ENCODE data around the gene MBNL2. TPM values are rescaled to one million over a fixed set of nuclear protein-coding genes. Genes with fewer than 3 reads are reported as not detected.

MBNL2 gene
- total RNA-seq, 1 donor from 2014 or later: 78.3 TPM

DNA sequence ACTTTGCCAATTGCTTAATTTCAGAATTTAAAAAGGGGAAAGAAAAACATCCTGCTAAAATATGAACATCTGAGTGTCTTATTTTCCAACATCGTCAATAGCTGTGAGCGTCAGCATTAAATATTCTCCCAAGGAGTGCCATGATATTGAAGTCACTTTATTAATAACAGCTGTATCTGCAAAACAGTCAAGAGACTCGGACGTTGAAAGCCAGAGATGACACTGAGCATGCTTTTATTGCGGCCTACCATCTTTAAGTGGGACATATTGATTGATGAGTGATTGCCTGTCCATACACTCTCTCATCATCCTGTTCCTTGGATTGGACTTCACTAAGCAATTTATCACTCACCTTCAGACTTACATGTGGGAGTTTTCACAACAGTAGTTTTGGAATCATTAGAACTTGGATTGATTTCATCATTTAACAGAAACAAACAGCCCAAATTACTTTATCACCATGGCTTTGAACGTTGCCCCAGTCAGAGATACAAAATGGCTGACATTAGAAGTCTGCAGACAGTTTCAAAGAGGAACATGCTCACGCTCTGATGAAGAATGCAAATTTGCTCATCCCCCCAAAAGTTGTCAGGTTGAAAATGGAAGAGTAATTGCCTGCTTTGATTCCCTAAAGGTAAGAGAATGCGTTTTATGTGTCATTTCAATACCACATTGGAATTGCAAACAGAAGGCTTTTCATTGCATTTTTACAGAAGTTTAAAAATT, 53.8 kb downstream of the MBNL2 start:
- no peak for DNase-seq

DNA sequence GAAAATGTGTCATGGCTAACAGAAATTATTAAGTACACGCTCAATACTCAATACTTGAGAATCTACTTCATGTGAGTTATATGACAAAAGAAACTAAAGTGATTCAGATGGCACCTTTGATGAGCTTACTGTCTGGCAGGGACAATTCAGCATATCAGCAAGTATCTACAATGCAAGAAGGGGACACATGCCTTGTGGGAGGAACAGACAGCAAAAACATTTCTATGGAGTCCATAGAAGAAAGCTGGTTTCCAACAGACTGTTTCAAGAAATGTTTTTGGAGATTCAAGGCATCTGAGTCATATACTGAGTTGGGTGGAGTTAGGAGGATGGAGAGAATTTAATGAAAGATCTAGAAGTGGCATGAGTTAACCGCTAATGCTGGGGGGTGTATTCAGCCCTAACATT, 54.7 kb downstream of the MBNL2 start:
- DNase-seq: no peak

DNA sequence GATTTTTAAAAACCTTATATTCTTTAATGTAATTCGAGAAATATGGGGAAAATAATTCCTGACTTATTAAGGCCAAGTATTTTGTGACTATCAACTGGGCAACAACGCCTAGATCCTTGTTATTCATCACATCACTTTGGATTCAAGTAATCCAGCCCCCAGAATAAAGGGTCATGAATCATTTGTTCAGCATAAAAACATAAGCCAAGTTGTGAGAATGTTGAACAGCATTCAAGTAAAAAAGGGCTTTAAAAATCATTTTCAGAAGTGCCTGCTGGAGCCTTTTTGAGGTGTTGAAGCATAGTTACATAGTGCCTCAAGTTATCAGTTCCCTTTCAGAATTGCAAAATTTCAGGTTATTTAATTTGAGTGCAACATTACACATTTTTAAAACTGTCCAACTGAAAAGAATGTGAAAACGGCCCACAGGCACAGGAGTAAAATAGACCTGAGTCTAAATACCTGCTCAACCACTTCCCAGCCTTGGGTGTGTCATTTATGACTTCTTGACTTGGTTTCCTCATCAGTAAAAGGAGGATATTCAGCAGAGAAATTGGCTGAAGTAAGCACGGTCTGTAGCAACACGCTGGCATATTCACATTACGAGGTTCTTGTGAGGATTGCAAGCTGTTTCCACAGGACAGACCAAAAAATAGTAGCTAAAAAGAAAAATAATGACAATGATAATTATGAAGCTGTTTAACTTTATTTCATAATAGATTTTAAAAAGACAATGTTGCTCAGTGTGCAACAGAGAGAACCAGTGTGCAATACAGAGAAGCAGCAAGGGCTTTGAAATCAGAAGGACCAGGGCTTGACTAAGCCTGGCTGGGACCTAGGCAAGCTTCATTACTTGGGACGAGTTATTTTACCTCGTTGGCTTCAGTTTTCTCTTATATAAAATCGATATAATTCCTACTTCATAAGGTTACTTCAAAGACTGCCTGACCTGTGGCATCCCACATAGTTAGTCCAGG, 56.6 kb downstream of the MBNL2 start:
- no peak for DNase-seq

DNA sequence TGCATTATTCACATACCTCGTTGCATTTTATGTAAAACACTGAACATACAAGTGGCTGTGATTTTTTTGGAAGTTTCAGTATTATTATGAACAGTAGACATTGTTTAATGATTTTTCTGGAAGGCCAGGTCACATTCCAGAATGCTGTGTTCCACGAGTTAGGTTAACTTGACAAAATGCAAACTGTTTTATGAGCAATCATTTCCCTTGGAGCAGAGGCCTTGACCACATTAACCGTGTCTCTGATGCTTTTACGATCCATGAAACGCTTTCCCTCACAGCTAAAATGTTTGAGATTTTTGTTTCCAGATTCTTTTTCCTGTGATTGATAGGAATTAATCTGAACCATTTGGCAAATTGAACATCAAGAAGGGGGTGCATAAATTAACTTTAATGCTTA, 57.8 kb downstream of the MBNL2 start:
- peak; percentile 67 for DNase-seq

DNA sequence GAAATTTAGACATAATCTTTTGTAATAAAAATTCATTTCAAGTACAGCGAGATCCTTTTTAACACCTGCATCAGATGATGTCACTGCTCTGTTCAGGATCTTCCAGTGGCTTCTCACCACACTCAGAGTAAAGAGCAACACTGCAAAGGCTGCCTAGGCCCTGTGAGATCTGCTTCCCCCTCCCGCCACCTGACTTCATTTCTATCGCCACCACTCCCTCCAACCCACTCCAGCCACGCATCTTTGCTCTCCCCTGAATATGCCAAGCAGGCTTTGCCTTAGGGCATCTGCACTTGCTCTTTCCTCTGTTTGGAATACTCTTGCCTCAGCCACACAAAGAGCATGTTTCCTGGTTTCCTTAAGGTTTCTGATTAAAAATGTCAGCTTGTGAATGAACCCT, 58.3 kb downstream of the MBNL2 start:
- peak; percentile 36 for DNase-seq

DNA sequence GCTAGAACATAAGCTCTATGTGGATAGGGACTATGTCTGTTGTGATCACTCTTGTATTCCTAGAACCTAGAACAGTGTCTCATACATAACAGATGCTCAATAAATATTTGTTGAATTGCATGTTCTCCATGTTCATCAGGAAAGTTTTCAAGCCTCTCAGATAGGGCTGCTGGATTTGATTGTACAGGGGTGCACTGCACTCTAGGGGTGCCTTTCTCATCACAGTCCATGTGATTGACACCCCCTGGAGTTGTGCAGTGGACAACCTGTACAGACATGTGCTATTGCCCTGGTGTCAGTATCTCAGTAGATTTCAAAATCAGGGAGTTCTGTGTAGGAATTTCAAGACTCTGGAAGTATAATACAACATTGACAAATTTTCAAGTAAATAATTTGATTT, 58.9 kb downstream of the MBNL2 start:
- no peak for DNase-seq

DNA sequence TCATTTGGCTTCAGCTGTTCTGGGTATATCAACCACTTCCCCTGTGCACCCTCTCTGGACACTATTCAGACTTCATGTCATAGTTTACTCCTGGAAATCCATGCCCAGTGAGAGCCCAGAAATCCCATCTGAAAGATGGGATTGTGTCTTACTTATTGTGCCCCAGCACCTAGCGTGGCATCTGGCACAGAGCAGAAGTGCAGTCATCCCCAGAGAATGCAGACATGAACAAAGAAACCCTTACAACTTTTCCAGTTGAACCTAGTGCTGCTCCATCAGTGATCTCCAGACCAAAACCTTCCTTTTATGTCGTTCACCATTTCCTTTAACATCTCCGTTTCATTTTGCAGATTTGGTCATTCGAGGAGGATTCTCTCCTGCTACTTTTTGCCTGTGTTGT, 60.6 kb downstream of the MBNL2 start:
- no peak for DNase-seq

DNA sequence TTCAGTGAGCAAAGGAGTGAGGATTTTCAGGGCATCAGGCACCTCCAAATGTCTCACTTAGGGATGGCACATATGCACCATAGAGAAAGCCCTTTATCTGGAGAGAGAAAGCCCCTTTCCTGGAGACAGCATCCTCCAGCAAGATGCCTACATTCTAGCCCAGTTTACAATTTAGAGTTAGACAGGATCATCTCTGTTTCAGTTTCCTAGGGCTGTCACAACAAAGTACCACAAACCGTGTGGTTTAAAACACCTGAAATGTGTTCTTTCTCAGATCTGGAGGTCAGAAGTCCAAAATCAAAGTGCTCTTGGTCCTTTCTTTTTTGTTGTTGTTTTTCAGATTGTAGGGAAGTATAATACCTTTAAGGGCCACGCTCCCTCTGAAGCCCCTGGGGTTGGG, 61.8 kb downstream of the MBNL2 start:
- DNase-seq: no peak

DNA sequence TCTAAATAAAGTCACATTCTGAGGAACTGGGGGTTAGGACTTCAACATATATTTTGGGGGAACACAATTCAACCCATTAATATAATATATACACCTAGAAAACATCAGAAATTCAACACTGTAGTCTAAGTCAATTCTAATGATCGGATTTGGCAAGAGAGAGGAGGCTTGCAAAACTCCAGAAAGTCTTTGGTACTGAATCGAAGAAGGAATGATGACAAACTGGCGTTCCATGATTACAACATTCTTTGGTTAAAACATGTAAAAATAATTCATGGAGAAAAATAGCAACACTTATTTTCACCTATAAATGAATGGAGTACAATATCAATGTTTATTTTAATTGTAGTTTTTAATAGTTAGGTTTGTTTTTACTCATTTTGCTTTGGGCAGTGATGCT, 62.4 kb downstream of the MBNL2 start:
- no peak for DNase-seq

DNA sequence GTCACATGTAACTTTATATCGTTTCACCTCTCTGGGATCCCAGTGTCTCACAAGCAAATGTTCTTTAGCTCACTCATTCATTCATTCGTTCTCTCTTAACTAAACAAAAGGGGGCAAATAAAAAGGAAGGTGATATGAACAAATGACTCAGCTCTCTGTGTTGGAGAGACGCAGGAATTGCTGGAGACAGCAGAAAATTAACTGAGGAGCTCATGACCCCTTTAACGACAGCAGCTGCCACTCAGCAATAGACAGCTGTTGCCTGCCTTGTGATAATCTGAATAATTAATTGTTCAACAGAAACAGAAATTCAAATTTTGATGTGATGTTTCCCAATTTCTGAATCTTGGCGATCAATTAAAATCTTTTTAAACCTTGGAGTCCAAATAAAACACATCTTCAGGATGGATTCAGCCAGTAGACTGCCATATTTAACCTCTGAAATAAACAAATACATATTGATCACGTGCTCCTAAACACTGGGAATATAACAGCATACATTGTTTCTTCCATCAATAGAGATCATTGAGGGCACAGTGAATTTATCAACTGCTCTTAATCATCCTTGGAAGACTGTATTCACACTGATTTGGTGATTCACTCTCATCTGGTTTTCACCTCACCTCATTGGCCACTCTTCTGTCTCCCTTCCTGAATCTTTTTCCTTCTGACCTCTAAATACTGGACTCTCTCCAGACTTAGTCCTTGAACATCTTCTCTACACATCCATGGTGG, 63.3 kb downstream of the MBNL2 start:
- peak; percentile 31 for DNase-seq

DNA sequence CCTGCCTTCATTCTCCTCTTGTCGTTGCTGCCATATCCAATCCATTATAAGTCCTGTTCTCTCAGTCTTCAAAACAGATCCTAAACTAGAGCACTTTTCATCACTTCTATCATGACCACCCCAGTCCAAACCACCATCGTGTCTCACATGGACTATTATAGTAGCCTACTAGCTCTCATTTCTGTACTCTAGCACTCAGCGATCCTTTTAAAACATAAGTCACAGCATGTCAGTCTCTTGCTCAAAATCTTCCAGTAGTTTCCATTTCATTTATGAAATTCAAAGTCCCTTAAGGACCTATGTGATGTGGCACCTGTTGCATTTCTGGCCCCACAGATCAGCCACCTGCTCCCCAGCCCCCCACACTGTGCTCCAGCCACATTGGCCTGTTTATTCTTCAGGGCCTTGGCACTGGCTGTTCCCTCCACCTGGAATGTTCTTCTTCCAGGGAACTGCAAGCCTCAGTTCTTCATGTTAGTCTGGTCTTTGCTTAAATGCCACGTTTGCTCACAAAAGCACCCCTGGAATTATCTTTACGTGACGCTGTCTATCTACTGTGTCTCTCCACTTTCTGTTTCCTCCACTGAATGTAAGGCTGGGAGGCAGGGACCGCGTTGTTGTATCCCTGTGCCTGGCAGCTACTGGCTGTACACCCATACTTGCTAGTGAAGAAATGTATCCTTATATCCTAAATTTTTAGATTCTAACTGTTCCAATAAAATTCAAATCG, 64.3 kb downstream of the MBNL2 start:
- DNase-seq: no peak

DNA sequence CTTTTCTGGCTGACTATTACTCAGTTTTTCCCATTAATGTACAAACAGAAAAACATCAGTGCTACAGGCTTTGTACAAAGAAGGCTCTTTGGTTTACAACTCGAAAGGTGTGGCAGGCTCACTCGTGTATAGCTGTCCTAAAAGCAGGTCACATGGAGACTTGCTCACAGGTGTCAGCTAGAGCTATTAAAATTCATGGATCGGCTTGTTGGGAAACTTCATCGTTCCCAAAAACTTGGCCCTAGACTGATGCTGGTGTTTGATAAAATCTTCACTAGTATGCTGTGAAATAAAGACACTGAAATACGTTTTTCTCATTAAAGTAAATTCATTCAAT, 64.9 kb downstream of the MBNL2 start:
- no peak for DNase-seq

DNA sequence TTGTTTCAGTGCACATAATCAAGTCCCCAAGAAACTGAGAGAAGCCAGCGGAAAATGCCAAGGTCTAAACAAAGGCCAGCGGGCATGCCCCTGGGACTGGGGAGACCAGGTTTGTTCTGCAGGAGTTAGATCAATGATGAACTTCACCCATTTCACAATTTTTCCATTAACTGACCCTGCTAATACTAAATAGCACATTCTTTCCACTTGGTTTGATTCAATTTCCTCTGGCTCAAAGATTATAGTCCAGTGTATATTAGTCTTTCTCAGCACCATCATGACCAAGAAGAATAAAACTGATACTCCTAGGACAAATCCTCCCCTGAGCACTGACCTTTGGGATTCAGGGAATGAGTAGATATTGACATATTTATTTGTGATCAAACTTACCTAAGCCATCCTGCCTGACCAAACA, 66.4 kb downstream of the MBNL2 start:
- DNase-seq: no peak

DNA sequence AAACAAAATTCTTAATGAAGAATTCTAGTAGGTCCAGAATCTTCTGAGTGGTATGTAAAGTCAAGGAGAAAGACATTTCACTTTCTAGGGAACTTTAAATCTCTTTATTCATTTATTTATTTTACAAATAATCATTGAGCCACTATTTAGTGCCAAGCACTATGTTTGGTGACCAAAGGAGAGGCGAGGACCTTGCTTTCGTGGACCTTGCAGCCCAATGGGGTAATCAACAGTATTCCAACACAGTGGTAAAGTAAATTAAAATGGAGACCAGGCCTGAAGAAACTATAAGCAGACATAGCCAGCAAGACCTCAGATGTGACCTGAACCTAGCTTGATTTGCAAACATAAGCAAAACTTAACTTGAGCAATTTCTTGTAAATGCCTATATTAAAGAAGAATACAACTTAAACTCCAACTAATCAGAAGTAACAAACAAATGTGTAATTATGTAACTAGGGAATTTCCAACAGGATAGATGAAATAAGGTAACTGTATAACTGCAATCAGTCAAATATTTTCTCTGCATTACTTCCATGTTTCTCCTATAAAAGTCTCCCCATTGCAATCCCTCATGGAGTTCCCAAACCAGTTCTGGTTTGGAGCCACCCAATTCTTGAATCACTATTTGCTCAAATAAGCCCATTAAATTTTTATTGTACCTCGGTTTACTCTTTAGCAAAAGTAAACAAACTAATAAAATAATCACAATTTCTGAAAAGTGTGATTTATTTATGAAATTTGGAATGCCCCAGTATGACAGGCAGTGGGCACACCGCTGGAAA, 67.6 kb downstream of the MBNL2 start:
- DNase-seq: no peak

DNA sequence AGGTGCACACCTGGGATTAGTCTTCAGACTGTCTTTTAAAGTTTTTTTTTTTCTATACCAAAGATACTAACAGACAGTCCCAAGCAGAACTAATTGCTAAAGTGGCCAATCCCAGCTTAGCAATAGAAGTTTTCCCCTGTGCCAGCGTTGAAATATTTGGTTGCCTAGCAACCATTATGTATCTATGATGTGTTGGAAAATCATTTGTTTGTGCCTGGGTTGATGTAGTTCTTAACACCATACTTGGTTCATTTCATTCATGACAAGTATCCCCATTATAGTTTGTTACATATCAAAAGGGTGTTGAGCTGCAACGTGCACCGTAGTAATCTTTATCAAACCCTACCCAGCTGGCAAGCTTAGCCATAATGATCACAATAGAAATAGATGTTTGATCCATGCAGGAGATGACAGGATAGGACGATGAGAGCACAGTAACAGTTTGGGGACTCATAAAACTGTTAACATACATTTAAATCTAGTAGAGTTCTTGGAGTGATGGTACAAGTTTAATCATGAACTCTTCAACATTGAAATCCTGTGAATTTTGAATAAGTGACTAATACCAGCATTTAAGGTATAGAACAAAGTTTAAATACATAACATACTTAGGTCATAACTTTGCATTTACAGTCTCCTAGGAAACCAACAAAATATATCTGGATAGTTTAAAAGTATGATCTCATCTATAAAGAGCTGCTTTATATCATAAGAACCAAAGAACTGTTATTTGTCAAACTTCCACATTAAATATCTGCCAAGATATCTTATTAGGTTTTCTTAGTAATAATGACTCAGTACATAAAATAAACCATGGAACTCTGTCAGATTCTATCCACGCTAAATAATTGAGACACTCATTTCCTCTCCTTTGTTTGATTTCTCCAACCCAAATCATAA, 73.4 kb downstream of the MBNL2 start:
- peak; percentile 84 for DNase-seq

DNA sequence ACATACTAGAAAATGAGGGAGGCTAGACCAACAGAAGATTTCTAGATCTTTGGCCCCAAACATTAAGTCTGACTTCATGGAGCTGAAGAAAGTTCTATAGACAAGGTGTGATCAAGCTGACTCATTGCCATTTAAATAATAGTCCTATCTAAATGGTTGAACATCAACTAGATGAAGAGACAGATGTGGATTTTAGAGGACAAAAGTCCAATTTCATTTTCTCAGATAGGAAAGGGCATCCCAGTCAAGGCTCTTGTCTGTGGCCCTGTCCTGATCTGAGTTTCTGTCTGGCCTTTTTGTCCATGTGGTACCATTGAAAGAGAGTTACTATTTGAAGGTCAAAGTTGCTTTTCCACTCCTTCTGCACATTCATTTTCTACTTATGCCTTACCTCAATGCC, 74.6 kb downstream of the MBNL2 start:
- DNase-seq: no peak

DNA sequence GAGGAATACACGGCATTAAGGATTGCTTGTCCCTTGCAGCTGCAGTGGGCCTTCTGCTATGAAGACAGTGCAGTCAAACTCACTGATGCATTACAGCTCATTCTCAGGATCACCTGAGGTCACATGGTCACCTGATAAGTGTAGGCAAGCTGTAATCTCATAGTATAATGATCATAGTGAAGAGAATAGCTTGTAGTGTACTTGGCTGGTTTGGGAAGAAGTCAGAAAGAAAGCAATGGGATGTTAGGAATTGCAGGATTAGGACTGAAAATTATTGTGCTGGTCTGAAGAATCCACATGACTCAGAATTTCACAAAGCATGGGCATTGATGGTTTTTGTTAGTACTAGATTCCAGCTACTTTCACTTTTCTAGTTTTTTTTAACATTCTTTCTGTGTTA, 76.7 kb downstream of the MBNL2 start:
- no peak for DNase-seq

DNA sequence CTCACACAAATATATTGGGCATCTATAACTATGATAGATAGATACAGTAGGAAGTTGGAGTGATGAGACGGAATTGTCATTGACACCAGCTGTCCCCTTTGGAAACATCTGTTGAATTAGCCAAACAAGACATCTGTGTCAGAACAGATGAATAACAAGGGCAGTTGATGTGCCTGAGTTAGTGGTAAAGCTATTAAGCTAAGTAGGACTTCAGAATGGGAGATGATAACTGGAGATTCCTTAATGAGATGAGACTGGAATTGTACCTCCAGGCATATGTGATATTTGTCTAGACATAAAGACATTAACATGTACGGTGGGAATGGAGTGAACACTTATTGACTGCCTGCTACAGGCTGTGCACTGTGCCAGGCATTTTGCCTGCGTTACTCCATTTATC, 78.7 kb downstream of the MBNL2 start:
- no peak for DNase-seq

DNA sequence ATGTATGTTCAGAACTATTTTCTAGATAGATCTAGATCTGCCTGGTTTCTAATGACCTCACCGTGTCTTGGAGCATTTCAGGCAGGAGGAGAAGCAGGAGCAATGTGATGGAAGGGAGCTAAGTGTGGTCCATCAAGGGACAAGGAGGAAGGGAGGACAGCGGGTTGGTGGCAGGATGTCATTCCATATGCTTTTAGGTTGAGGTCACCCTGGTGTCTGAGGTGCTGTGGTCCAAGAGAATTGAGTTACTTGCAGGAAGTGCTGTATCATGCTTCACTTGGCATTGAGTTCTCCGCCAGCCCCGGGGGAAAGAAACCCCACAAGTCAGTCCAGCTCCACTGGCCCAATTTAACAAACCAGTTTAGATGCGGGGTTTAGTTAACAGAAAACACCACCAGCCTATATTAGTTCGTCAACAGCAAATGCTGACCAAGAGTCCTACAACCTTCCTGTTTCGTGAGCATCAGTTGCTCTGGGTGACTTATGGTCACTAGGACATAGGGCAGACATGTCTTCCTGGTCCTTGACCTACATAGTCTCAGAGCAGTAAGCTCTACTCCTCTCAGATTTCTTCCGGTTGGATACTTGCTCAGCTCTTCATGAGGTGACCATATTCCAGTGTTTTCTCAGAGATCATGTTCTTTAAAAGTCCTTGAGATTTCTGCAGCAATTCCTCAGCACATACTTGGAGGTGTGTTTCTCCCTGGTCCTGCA, 79.4 kb downstream of the MBNL2 start:
- no peak for DNase-seq

DNA sequence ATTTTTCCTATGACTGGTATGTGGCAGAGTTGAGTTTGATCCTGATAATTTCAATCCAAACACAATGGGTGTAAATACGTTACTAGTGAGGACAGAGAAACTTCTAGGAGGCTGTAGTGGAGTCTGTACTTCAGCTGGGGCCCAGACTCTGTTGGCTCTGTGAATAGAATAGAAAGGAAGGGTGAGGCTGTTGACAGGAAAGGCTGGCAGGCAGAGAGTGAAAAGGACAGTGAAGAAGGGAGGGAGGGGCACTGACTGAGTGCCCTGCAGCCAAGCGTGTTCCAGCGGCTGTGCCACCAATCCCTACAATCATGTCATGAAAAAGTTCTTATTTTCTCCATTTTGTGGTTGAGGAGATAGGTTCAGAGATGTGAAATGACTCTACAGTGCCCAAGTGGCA, 80.5 kb downstream of the MBNL2 start:
- peak; percentile 43 for DNase-seq

Measured in dermis blood vessel endothelial cell (primary cell).